IPS-NIHi11 (cell line): ENCODE data around the gene LAMC3.

Source experiments
- DNase-seq: peaks from one replicate; pipeline ENCODE4 v3.0.0; 2012; ENCODE audit warnings: mixed read lengths, low spot score

The LAMC3 gene

DNA sequence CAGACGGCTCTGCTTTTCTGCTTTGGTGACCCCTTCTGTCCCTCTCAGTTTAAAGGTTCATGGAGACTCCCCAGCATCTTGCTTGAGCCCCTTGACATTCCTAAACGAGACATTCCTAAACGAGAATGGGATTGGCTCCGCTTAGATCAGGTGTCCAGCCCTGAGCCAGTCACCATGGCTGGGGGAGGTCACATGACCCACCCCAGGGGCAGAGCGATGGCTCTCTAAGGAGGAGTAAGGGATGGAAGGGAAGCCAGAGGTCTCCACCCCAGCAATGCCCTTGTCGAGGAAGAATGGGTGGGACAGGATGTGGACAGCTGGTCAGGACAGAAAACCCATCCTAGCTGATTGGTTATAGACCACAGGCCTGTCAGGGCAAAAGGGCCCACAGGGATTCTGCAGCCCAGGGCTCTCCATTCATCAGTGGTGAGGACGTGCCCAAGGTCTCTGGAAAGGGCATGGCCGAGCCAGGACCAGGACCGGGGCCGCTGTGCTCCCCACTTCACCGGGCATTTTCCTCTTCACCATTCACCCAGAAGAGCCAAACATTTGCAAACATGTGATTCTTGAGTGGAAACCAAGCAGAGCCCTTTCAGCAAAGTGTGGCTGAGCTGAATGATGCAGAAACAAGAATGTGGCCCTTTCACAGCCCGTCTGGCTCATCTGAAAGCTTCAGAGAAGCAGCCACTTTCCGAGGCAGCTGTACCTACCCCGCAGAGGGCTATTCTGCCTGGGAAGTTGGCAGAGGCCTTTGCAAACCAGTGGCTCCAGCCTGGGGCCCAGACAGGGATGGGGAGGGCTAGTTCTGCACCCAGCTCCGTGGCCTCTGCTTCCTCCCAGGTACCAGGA lies 67.6 kb downstream of the LAMC3 start:
- no peak for DNase-seq

DNA sequence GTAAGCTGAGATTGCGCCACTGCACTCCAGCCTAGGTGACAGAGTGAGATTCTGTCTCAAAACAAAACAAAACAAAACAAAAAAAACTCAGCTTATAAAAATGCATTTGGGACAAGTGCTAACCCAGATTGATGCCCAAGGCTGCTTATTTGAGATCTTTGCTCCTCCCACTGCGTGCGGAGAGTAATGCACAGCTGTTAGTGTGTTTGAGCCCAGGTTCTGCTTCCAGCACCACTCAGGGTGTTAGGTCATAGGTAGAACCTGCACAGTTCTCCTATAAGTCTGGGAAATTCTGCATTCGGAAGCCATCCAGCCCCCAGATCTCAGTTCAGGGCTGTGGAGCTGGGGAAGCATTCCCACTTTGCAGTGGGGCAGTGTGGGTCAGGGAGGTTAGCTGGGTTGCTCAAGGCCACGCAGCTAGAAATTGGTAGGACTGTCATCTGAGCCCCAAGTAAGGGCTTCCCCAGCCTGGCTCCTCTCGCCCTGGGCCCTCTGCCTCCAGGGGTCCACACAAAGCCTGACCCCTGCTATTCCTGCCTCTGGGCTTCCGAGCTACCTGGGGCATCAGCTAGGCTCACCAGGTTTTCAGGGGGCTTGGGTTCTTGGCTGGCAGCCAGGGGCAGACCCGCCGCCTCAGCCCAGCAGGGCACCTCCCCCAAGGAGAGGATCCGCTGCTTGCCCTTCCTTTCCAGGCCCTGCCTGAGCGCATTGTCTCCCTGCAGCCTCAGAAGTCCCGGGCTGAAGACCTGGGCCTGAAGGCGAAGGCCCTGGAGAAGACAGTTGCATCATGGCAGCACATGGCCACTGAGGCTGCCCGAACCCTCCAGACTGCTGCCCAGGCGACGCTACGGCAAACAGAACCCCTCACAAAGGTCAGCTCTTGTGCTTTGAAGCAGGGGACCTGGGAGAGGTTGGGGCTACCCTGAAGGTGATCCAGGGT lies 69.7 kb downstream of the LAMC3 start:
- no peak for DNase-seq

DNA sequence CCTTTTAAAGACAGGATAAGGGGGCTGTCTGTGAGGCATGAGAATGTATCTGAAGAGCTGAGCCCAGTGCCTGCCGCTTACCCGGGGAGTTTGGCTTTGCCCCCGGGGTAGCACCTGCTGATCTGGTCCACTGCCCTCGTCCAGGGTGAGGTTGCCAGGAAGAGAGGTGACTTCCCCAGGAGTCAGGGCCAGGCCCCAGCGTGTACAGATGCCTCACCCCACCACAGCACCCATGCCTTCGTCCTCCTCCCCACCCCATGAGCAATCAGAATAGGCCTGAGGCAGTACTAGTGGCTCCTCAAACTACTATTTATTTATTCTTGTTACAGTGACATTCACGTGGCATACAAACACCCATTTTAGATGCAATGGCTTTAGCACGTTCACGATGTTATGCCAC lies 71.6 kb downstream of the LAMC3 start:
- no peak for DNase-seq

DNA sequence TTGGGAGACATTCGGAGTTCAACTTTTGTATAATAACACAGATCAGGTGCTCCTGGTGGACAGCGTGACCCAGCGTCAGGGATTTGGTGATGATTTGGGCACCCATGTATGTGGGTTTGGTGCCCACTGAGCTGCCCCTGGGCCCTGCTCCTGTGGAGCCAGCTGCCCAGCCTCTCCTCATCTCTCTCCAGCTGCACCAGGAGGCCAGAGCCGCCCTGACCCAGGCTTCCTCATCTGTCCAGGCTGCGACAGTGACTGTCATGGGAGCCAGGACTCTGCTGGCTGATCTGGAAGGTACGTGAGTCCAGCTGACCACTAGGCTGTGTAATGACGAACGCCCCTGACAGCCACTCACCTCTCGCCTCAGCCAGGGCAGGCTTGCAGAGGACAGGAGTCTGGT lies 72.9 kb downstream of the LAMC3 start:
- no peak for DNase-seq

DNA sequence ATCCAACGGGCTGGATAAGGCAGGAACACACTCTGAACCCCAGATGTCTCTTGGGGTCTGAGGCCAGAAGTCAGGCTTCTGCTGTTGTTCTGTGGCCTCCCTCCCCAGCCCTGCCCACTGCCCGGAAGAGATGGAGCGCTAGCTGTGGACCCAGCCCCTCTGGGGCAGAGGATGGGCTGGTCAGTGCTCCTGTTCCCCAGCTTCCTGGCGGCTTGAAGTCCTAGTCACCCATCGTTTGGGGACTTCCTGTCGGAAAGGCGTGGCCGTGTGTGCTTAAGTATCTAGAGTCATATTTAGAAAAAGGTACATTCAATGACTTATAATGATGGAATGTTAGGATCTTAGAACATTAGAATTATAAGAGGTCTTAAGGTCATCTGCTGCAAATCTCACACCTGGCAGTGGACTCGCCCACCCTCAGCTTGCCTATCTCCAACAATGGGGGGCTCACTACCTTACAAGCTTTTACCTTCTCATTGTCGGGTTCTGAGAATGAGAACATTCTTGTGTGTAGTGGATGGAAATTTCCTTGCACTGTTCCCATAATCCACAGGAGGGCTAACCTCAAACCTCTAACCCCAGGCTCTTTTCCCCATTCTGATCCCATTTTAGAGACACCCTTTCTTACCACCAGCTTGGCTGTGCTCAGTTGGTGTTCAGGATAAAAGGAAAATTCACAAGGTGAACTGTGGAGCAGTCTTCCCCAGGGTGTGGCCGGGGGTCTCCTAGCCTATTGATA lies 74.0 kb downstream of the LAMC3 start:
- no peak for DNase-seq

DNA sequence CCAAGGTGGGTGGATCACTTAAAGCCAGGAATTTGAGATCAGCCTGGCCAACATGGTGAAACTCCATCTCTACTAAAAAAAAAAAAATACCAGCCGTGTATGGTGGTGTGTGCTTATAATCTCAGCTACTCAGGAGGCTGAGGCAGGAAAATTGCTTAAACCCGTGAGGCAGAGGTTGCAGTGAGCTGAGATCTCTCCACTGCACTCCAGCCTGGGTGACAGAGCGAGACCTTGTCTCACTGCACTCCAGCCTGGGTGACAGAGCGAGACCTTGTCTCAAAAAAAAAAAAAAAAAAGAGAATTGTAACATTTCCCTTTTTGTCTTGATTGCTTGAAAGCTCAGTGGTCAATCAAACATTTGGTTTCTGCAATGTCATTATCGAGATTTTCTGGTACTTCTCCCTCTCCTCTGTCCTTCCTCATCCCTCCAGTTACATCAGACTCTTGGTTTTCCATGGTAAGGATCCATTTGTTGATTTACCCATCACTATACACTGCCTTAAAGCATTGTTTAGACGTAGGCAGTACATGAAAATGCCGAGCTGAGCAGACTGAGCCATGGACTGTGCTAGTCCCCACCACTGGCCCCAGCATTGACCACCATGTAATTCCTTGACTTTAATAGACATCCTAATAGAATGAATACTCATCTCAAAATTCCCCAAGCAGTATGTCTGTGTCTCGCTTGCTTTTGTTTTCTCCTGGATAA lies 75.8 kb downstream of the LAMC3 start:
- no peak for DNase-seq

DNA sequence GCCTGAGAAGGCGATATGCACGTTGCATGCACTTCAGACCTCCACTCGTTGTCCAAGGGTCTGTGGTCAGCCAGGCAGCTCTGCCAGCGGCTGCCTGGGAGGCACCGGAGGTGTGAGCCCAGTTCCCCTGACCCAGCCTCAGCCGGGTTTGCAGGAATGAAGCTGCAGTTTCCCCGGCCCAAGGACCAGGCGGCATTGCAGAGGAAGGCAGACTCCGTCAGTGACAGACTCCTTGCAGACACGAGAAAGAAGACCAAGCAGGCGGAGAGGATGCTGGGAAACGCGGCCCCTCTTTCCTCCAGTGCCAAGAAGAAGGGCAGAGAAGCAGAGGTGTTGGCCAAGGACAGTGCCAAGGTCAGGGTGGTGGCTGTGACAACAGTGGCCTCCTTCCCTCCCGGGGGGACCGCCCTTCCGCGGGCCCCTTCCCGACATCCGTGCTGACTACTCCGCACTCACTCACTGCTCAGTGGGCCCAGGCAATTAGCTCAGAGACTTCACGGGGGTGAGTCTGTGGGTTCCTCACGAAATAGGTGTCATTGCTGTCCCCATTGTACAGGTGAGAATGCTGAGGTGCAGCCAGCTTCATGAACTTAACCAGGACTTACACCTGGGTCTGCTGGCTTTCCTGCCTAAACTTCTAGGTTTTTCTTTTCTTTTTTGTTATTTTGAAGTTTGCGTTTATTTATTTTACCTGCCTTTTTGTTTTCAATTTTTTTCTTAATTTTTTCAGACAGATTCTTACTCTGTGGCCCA lies 76.6 kb downstream of the LAMC3 start:
- no peak for DNase-seq

DNA sequence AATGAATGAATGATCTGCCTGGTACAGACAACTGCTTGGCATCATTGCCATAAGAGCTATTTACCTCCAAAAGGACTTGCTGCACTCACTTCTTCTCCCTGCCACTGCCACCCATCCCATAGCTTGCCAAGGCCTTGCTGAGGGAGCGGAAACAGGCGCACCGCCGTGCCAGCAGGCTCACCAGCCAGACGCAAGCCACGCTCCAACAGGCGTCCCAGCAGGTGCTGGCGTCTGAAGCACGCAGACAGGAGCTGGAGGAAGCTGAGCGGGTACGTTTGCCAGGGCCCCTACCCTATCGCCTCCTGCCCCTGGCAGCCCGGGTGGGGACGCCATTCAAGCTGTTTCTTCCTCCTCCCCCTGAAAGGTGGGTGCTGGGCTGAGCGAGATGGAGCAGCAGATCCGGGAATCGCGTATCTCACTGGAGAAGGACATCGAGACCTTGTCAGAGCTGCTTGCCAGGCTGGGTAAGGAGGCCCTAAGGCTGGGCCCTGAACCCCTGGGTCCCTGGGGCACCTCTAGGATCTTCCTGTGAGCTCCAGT lies 78.5 kb downstream of the LAMC3 start:
- DNase-seq = no peak

DNA sequence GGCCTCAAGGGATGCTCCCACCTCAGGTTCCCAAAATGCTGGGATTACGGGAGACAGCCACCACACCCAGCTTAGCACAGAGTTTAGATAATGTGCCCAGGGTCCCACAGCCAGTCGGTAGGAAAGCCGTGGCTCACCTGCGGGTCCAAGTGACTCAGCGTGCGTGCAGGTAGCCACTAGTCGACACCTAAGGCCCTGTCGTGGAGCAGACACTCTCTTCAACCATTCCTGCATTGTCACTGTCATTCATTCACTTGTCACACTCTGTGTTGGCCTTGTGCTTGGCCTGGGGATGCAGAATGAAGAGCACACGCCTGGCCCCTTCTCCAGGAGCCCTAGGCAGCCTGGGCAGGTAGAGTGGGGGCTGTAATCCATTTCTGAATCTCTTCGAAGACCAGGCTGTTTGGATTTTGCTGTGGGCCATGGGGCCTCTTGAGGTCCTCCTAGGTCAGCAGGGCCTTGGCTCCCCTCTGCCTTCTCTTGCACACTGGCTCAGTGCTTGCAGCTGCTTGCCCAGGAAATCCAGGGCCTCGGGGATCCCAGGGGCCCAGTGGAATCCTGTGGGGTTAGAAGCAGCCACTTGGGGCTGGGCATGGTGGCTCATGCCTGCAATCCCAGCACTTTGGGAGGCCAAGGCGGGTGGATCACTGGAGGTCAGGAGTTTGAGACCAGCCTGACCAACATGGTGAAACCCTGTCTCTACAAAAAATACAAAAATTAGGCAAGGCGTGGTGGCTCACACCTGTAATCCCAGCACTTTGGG lies 81.2 kb downstream of the LAMC3 start:
- DNase-seq = no peak

DNA sequence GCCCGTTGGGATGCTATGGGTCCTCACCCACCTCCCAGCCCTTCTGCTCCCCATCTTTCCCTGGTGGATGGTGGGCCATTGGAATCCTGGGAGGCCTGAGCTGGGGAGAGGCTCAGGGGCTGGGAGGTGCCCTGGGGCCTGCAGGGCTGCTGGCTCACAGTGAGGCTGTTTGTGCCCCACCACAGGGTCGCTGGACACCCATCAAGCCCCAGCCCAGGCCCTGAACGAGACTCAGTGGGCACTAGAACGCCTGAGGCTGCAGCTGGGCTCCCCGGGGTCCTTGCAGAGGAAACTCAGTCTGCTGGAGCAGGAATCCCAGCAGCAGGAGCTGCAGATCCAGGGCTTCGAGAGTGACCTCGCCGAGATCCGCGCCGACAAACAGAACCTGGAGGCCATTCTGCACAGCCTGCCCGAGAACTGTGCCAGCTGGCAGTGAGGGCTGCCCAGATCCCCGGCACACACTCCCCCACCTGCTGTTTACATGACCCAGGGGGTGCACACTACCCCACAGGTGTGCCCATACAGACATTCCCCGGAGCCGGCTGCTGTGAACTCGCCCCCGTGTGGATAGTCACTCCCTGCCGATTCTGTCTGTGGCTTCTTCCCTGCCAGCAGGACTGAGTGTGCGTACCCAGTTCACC lies 82.5 kb downstream of the LAMC3 start:
- DNase-seq = no peak

DNA sequence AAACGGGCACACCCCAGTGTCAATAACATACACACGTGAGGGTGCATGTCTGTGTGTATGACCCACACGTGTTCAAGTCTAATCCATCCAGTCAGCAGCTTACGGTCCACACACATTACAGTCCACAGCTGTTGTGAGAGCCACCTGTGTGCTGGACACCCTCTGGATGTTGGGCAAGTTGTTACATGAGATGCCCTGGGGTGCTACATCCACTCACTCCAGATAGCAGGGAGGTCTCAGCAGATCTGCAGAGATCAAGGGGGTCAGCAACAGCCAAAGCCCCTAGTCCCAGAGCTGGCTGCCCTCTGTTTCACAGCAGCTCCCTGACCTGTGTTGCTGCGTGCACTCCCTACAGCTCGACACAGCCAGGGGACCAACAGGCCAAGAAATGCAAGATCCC lies 83.1 kb downstream of the LAMC3 start:
- DNase-seq = no peak

DNA sequence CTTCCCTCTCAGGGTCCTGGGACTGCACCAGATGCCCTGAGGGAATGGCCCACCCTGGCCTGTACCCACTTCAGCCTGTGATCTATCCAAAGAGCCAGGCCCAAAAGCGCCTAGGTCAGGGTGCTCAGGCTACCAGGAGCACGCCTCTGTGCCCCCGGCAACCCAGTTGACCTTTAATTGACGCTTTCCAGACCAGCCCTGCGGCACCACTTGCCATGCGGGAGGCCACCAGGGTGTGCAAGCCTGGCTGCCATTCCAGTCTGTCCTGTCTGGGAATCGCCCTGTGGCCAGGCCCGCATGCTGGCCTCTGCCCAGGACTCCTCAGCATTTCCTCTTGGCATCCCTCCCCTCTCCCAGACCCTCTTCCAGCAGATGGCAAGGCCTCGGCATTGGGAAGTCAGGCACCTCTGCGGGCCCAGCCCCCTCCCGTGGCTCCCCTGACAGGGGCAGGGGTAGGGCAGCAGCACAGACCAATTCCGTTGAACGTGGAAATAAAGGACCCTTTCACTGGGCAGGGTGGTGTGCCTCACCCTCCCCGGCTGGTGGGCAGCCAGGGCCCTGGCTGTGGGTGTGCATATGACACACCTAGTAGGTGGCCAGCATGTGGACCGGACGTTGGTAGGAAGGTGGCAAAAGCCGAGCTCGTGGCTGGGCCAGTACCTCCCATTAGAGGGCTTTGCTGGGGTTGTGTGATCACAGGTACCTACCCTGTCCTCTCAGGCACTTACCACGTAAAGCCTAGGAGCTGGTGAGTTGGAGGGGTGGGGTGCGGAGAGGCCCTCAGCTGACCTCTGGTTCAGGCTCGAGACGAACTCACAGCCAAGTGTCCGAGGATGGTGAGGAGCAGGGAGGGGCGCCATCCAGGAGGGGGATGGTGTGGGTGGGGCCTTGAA lies 83.8 kb downstream of the LAMC3 start:
- no peak for DNase-seq

DNA sequence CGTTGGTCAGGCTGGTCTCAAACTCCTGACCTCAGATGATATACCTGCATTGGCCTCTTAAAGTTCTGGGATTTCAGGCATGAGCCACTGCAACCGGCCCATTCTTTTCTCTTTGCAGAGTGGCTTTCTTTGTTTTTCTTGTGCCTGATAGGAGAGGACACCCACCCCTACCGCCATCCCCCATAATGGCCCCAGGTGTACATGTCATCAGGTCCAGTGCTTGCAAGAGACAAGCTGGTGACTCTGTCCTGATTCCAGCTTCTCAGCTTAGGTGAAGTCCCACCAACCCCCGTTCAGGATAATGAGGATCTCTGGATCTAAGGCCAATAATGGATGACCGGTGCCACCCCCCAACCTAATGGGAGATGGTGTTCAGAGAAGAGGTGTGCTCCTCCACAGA lies 85.0 kb downstream of the LAMC3 start:
- DNase-seq = no peak

DNA sequence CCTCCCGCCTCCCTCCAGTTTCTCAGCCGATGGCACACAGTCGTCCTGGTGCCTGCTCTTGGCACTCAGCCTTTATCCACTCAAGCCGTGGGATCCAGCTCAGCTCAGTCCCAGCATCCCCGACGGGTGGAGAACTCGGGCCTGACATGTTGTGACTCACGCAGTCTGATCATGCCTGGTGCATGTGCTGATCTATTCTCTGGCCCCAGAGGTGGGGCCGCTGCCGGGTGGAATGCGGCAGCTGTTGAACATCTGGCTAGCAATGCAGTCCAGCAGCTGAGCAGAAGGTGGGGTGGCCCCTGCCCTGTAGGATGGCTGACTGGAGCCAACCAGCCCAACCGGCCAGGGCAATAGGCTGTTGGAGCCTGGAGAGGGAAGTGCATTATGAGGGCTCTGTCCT lies 85.6 kb downstream of the LAMC3 start:
- DNase-seq = no peak

DNA sequence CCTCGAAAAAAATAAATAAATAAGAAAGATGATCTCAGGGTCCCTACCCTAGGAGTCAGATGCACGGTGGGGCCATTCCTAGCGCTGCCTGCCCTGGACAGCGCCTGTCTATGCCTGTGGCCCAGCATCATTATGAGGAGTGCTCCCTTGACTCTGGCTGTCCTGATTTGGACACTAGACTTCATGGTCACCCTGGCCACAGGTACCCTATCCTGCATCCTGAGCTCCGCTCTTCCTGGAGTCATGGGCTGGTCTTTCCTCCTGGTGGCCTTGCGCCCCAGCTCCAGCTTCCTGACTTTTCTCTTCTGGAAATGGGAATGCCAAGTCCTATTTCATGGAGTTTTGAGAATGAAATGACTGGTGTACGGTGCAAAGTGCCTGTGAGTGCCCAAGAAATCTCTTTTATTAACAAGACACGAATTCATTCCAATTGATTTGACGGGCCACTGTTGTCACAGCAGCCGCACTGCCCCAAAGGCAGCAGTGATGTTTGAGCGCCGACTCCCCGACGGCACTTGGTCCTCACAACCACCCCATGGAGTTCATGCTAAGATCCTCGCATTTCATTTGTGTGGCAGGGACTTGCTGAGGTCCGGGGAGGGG lies 86.8 kb downstream of the LAMC3 start:
- no peak for DNase-seq

DNA sequence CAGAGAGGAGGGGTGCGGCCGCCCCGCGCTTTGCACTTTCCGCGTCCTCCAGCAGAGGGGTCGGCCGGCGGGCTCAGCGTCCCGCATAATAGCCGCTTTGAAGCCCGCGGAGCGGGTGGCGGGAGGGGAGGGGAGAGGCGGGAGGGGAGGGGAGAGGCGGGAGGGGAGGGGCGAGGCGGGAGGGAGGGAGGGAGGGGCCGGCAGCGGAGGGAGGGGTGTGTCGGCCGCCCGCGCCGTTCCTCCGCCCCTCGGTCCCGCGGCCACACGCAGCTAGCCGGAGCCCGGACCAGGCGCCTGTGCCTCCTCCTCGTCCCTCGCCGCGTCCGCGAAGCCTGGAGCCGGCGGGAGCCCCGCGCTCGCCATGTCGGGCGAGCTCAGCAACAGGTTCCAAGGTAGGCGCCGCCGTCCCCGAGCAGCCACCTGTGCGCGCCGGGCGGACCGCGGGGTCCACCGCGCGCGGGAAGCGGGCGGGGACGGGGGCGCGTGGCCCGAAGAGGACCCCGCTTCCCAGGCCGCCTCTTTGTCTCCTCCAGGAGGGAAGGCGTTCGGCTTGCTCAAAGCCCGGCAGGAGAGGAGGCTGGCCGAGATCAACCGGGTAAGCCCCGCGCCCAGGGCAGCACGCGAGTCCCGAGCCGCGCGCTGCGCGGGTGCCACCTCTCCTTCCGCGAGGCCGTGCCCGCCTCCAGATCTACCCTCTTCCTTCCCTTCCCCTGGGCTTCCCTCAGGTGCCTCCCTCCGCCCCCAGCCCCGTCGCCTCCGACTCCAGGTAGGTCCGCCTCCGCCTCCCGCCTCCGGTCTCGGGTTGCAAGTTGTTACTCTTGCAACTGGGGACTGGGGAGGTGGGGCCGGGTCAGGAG lies 87.5 kb downstream of the LAMC3 start, which contains the start of gene AIF1L:
Gene AIF1L (plus strand): TSS at position 263 of the 857 bp plus-strand sequence. CDS start 99 bp downstream, at position 362.
- peak; percentile 97 for DNase-seq
